WTC11 (cell line): ENCODE results near the gene MYO5B. TPM values are rescaled to one million over a fixed set of nuclear protein-coding genes. Genes with fewer than 3 reads are reported as not detected.

Experiments
- ATAC-seq: fragments of 200-7000 bp; cut with Tn5 transposase; 2 replicates; pipeline ENCODE4 v1.10.0; 2021; ENCODE audit warnings: mild to moderate bottlenecking, moderate library complexity
- CTCF ChIA-PET: fragments of 300-600 bp; sonication (Branson Sonifier 250); formaldehyde crosslinking; loops from one replicate; lab custom pipeline; 2021; ENCODE audit warnings: antibody characterized with exemption; lab: Charles Lee
- POLR2A ChIA-PET: fragments of 350-600 bp; sonication (Branson Sonifier 250); formaldehyde crosslinking; loops from one replicate; lab custom pipeline; 2021; ENCODE audit warnings: antibody characterized with exemption; lab: Charles Lee
- DNase-seq: peaks from one replicate; pipeline ENCODE4 v3.0.0; 2021; ENCODE audit warnings: low spot score
- H3K27ac Mint-ChIP-seq: 2 replicates; pipeline ENCODE4 v1.8.0; 2021; ENCODE audit warnings: mixed read lengths
- H3K27me3 Mint-ChIP-seq: 2 replicates; pipeline ENCODE4 v1.8.0; 2021; ENCODE audit warnings: low read depth, mild to moderate bottlenecking, moderate library complexity, mixed read lengths
- H3K36me3 Mint-ChIP-seq: 2 replicates; pipeline ENCODE4 v1.8.0; 2021; ENCODE audit warnings: mixed read lengths
- H3K4me1 Mint-ChIP-seq: 2 replicates; pipeline ENCODE4 v1.8.0; 2022; ENCODE audit warnings: mixed read lengths
- H3K4me3 Mint-ChIP-seq: 2 replicates; pipeline ENCODE4 v1.8.0; 2021; ENCODE audit warnings: mild to moderate bottlenecking, moderate library complexity, mixed read lengths
- H3K9me3 Mint-ChIP-seq: 2 replicates; pipeline ENCODE4 v1.8.0; 2021; ENCODE audit warnings: mixed read lengths
- CBFB ChIP-seq: sonication (generic); formaldehyde crosslinking; IDR thresholded peaks from 2 replicates; pipeline ENCODE4 v1.8.1; 2022; ENCODE audit warnings: mild to moderate bottlenecking, low read depth, missing genetic modification reagents
- CREB1 ChIP-seq: sonication (generic); formaldehyde crosslinking; IDR thresholded peaks from 2 replicates; pipeline ENCODE4 v1.8.0; 2023; ENCODE audit warnings: mild to moderate bottlenecking, missing genetic modification reagents
- CREM ChIP-seq: sonication (generic); formaldehyde crosslinking; IDR thresholded peaks from 2 replicates; pipeline ENCODE4 v1.8.1; 2022; ENCODE audit warnings: mild to moderate bottlenecking, missing genetic modification reagents, moderate library complexity
- ELF4 ChIP-seq: sonication (generic); formaldehyde crosslinking; IDR thresholded peaks from 2 replicates; pipeline ENCODE4 v1.8.1; 2022; ENCODE audit warnings: low read depth, mild to moderate bottlenecking, moderate library complexity, missing genetic modification reagents
- EMX1 ChIP-seq: fragments of 250-450 bp; sonication (Bioruptor Pico); IDR thresholded peaks from 2 replicates; pipeline ENCODE4 v1.8.0; 2021; ENCODE audit warnings: mild to moderate bottlenecking
- ETV6 ChIP-seq: sonication (generic); formaldehyde crosslinking; IDR thresholded peaks from 2 replicates; pipeline ENCODE4 v1.8.1; 2022; ENCODE audit warnings: mild to moderate bottlenecking, missing genetic modification reagents
- FOXK1 ChIP-seq: sonication (generic); formaldehyde crosslinking; IDR thresholded peaks from 2 replicates; pipeline ENCODE4 v1.8.0; 2022; ENCODE audit warnings: mild to moderate bottlenecking, moderate library complexity, missing genetic modification reagents
- JUN ChIP-seq: sonication (generic); formaldehyde crosslinking; IDR thresholded peaks from 2 replicates; pipeline ENCODE4 v1.8.0; 2023; ENCODE audit warnings: mild to moderate bottlenecking, missing genetic modification reagents
- NFE2L1 ChIP-seq: sonication (generic); formaldehyde crosslinking; IDR thresholded peaks from 2 replicates; pipeline ENCODE4 v1.8.1; 2023; ENCODE audit warnings: missing genetic modification reagents
- RELA ChIP-seq: sonication (generic); formaldehyde crosslinking; IDR thresholded peaks from 2 replicates; pipeline ENCODE4 v1.8.1; 2022; ENCODE audit warnings: missing genetic modification reagents, mild to moderate bottlenecking, borderline replicate concordance
- RORB ChIP-seq: fragments of 250-450 bp; sonication (Bioruptor Pico); IDR thresholded peaks from 2 replicates; pipeline ENCODE4 v1.9.0; 2021; ENCODE audit warnings: mild to moderate bottlenecking
- SOX15 ChIP-seq: fragments of 250-450 bp; sonication (Bioruptor Pico); IDR thresholded peaks from 2 replicates; pipeline ENCODE4 v1.9.0; 2021; ENCODE audit warnings: mild to moderate bottlenecking
- TCF7 ChIP-seq: sonication (generic); formaldehyde crosslinking; IDR thresholded peaks from 2 replicates; pipeline ENCODE4 v1.8.0; 2022; ENCODE audit warnings: mild to moderate bottlenecking, low read depth, missing genetic modification reagents, moderate library complexity
- TEAD1 ChIP-seq: sonication (generic); formaldehyde crosslinking; IDR thresholded peaks from 2 replicates; pipeline ENCODE4 v1.8.0; 2022; ENCODE audit warnings: mild to moderate bottlenecking, missing genetic modification reagents
- TEAD4 ChIP-seq: sonication (generic); formaldehyde crosslinking; IDR thresholded peaks from 2 replicates; pipeline ENCODE4 v1.8.0; 2022; ENCODE audit warnings: mild to moderate bottlenecking, missing genetic modification reagents
- ZNF671 ChIP-seq: fragments of 250-450 bp; sonication (Bioruptor Pico); IDR thresholded peaks from 2 replicates; pipeline ENCODE4 v1.8.0; 2021; ENCODE audit warnings: mild to moderate bottlenecking
- total RNA-seq: library from RNA; stranded (reverse); gene quantifications from 3 replicates; pipeline ENCODE4 v1.2.3, GENCODE V29; 2021
- TF ChIP-seq, protein P1 (sequence below): fragments of 200-600 bp; IDR thresholded peaks from 2 replicates; pipeline ENCODE4 v1.8.0; 2022; ENCODE audit warnings: antibody characterized with exemption
- TF ChIP-seq, protein P2 (sequence below): sonication (generic); formaldehyde crosslinking; IDR thresholded peaks from 2 replicates; pipeline ENCODE4 v1.8.0; 2023; ENCODE audit warnings: mild to moderate bottlenecking, missing genetic modification reagents
- TF ChIP-seq, protein P3 (sequence below): sonication (generic); formaldehyde crosslinking; conservative IDR thresholded peaks from 2 replicates; pipeline ENCODE4 v1.8.1; 2023; ENCODE audit warnings: mild to moderate bottlenecking, low read depth, missing genetic modification reagents, moderate library complexity
- TF ChIP-seq, protein P4 (sequence below): sonication (generic); formaldehyde crosslinking; IDR thresholded peaks from 2 replicates; pipeline ENCODE4 v1.8.0; 2022; ENCODE audit warnings: mild to moderate bottlenecking, missing genetic modification reagents
- TF ChIP-seq, protein P5 (sequence below): sonication (generic); formaldehyde crosslinking; IDR thresholded peaks from 2 replicates; pipeline ENCODE4 v1.8.1; 2022; ENCODE audit warnings: low read depth, missing genetic modification reagents, borderline replicate concordance
- TF ChIP-seq, protein P6 (sequence below): sonication (generic); formaldehyde crosslinking; IDR thresholded peaks from 2 replicates; pipeline ENCODE4 v1.8.0; 2022; ENCODE audit warnings: mild to moderate bottlenecking, missing genetic modification reagents

Gene MYO5B
- total RNA-seq, 1 experiment from 2014 or later: 8.7 TPM

DNA sequence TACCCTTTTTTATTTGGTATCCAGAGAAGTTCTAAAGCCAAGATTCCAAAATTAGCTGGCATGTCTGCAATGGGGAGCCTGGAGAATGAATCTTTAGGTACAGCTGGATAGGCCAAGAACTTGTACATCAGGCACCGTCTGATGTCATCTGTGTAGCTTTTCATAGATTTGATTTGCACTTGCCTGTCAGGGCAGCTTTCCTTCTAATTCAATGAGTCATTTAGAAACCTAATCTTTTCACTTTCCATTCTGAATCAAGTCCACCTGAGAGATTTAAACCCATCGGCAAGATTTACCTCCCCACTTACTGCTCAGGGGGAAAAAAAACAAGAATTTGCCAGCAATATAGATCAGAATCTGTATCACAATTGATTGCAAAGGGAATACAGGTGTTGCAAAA is 320.7 kb downstream of the MYO5B start:
- CTCF ChIA-PET: no interaction called here
- no peak for DNase-seq
- H3K27ac Mint-ChIP-seq: no peak overlapping the region
- TF ChIP-seq SOX15 (CRISPR knock-in tag): no peak
- TF ChIP-seq, protein P1, sequence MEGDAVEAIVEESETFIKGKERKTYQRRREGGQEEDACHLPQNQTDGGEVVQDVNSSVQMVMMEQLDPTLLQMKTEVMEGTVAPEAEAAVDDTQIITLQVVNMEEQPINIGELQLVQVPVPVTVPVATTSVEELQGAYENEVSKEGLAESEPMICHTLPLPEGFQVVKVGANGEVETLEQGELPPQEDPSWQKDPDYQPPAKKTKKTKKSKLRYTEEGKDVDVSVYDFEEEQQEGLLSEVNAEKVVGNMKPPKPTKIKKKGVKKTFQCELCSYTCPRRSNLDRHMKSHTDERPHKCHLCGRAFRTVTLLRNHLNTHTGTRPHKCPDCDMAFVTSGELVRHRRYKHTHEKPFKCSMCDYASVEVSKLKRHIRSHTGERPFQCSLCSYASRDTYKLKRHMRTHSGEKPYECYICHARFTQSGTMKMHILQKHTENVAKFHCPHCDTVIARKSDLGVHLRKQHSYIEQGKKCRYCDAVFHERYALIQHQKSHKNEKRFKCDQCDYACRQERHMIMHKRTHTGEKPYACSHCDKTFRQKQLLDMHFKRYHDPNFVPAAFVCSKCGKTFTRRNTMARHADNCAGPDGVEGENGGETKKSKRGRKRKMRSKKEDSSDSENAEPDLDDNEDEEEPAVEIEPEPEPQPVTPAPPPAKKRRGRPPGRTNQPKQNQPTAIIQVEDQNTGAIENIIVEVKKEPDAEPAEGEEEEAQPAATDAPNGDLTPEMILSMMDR: no peak
- TF ChIP-seq FOXK1 (CRISPR knock-in tag): no peak
- TF ChIP-seq EMX1 (CRISPR knock-in tag): no peak
- TF ChIP-seq, protein P2, sequence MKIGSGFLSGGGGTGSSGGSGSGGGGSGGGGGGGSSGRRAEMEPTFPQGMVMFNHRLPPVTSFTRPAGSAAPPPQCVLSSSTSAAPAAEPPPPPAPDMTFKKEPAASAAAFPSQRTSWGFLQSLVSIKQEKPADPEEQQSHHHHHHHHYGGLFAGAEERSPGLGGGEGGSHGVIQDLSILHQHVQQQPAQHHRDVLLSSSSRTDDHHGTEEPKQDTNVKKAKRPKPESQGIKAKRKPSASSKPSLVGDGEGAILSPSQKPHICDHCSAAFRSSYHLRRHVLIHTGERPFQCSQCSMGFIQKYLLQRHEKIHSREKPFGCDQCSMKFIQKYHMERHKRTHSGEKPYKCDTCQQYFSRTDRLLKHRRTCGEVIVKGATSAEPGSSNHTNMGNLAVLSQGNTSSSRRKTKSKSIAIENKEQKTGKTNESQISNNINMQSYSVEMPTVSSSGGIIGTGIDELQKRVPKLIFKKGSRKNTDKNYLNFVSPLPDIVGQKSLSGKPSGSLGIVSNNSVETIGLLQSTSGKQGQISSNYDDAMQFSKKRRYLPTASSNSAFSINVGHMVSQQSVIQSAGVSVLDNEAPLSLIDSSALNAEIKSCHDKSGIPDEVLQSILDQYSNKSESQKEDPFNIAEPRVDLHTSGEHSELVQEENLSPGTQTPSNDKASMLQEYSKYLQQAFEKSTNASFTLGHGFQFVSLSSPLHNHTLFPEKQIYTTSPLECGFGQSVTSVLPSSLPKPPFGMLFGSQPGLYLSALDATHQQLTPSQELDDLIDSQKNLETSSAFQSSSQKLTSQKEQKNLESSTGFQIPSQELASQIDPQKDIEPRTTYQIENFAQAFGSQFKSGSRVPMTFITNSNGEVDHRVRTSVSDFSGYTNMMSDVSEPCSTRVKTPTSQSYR (CRISPR knock-in tag): no peak
- no peak for TF ChIP-seq NFE2L1 (CRISPR knock-in tag)
- TF ChIP-seq, protein P3, sequence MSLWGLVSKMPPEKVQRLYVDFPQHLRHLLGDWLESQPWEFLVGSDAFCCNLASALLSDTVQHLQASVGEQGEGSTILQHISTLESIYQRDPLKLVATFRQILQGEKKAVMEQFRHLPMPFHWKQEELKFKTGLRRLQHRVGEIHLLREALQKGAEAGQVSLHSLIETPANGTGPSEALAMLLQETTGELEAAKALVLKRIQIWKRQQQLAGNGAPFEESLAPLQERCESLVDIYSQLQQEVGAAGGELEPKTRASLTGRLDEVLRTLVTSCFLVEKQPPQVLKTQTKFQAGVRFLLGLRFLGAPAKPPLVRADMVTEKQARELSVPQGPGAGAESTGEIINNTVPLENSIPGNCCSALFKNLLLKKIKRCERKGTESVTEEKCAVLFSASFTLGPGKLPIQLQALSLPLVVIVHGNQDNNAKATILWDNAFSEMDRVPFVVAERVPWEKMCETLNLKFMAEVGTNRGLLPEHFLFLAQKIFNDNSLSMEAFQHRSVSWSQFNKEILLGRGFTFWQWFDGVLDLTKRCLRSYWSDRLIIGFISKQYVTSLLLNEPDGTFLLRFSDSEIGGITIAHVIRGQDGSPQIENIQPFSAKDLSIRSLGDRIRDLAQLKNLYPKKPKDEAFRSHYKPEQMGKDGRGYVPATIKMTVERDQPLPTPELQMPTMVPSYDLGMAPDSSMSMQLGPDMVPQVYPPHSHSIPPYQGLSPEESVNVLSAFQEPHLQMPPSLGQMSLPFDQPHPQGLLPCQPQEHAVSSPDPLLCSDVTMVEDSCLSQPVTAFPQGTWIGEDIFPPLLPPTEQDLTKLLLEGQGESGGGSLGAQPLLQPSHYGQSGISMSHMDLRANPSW: no peak
- no peak for TF ChIP-seq TEAD4 (CRISPR knock-in tag)
- no peak for TF ChIP-seq ELF4 (CRISPR knock-in tag)
- TF ChIP-seq ZNF671 (CRISPR knock-in tag): no peak
- TF ChIP-seq TCF7 (CRISPR knock-in tag): no peak
- no peak for TF ChIP-seq TEAD1 (CRISPR knock-in tag)
- TF ChIP-seq, protein P4, sequence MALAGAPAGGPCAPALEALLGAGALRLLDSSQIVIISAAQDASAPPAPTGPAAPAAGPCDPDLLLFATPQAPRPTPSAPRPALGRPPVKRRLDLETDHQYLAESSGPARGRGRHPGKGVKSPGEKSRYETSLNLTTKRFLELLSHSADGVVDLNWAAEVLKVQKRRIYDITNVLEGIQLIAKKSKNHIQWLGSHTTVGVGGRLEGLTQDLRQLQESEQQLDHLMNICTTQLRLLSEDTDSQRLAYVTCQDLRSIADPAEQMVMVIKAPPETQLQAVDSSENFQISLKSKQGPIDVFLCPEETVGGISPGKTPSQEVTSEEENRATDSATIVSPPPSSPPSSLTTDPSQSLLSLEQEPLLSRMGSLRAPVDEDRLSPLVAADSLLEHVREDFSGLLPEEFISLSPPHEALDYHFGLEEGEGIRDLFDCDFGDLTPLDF (CRISPR knock-in tag): no peak
- TF ChIP-seq, all 79 proteins: peak for 0
- POLR2A ChIA-PET: no interaction called here
- H3K36me3 Mint-ChIP-seq: no peaks in the 10 kb centered on the region
- no peak for ATAC-seq
- H3K4me1 Mint-ChIP-seq: peaks cover 5% of the 10 kb centered on the region
- no peak overlapping the region for H3K4me3 Mint-ChIP-seq
- H3K27me3 Mint-ChIP-seq: no peaks in the 10 kb centered on the region
- no peaks in the 10 kb centered on the region for H3K9me3 Mint-ChIP-seq

DNA sequence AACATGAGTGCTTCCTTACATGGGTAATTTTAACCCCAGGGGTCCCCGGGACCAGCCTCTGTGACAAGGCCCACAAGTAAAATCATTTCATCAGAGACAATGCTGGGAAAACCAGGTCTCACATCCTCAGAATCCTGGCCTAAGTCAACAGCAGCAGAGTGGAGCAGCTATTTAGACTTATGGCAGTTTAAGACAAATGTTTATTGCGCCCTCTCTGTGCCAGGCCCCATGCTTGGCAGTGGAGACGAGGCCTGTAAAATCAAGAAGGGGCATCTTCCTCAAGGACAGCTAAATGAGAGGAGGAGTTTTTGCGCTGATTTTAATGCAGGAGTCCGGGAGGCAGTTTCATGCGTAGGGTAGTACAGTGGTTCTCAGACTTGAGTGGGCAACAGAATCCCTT is 325.6 kb downstream of the MYO5B start:
- POLR2A ChIA-PET: no interaction called here
- Mint-ChIP-seq H3K27me3 (no peaks in the 10 kb centered on the region), H3K27ac (no peak overlapping the region), H3K4me3 (no peak overlapping the region), H3K36me3 (peaks cover 3% of the 10 kb centered on the region; the same call in 1 of the 2 replicates), H3K4me1 (no peaks in the 10 kb centered on the region), H3K9me3 (peaks cover 5% of the 10 kb centered on the region)
- CTCF ChIA-PET: interaction anchor here (3.5 kb wide), 1 partner anchor 11 kb away, joined by 19 read pairs; no protein-coding TSS in a partner anchor
- no peak for ATAC-seq
- DNase-seq: no peak
- TF ChIP-seq ETV6 (CRISPR knock-in tag) (no peak), RORB (no peak), RELA (no peak), CREB1 (CRISPR knock-in tag) (no peak), JUN (CRISPR knock-in tag) (no peak), CBFB (CRISPR knock-in tag) (no peak), CREM (CRISPR knock-in tag) (no peak)
- TF ChIP-seq, protein P5, sequence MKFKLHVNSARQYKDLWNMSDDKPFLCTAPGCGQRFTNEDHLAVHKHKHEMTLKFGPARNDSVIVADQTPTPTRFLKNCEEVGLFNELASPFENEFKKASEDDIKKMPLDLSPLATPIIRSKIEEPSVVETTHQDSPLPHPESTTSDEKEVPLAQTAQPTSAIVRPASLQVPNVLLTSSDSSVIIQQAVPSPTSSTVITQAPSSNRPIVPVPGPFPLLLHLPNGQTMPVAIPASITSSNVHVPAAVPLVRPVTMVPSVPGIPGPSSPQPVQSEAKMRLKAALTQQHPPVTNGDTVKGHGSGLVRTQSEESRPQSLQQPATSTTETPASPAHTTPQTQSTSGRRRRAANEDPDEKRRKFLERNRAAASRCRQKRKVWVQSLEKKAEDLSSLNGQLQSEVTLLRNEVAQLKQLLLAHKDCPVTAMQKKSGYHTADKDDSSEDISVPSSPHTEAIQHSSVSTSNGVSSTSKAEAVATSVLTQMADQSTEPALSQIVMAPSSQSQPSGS (CRISPR knock-in tag): no peak
- TF ChIP-seq, protein P2 (CRISPR knock-in tag): no peak
- TF ChIP-seq, protein P6, sequence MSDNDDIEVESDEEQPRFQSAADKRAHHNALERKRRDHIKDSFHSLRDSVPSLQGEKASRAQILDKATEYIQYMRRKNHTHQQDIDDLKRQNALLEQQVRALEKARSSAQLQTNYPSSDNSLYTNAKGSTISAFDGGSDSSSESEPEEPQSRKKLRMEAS (CRISPR knock-in tag): no peak
